HepG2 (cell line): ENCODE results near the gene DPYD. TPM values are rescaled to one million over a fixed set of nuclear protein-coding genes. Genes with fewer than 3 reads are reported as not detected.

Source experiments
- FOXP1 ChIP-seq, 2 experiments: fragments of 450-650 bp in 1 of 2; IDR thresholded peaks; 2 replicates each; pipeline ENCODE4 v1.6.1; 2017 to 2018; ENCODE audit warnings: antibody characterized with exemption in 1 of 2
- HCFC1 ChIP-seq: fragments of 150-350 bp; IDR thresholded peaks from 2 replicates; pipeline ENCODE4 v1.6.1; 2014; ENCODE audit warnings: low read depth, low read length
- HNF4G ChIP-seq, 2 experiments: sonication (generic) in 1 of 2; formaldehyde crosslinking in 1 of 2; IDR thresholded peaks; 2 replicates each; pipeline versions ENCODE4 v1.4.0 to v1.6.1; 2011 to 2020; ENCODE audit warnings: borderline replicate concordance in 2 of 2, low read depth in 2 of 2, mild to moderate bottlenecking in 2 of 2, low read length in 1 of 2, missing genetic modification reagents in 1 of 2, moderate library complexity in 1 of 2
- NCOR1 ChIP-seq: fragments of 200-600 bp; sonication (generic); IDR thresholded peaks from 2 replicates; pipeline ENCODE4 v1.7.0; 2017; ENCODE audit warnings: antibody characterized with exemption, low read length, borderline replicate concordance
- NONO ChIP-seq, 2 experiments: fragments of 450-650 bp in 1 of 2; sonication (generic) in 1 of 2; formaldehyde crosslinking in 1 of 2; IDR thresholded peaks in 1 of 2; conservative IDR thresholded peaks in 1 of 2; 2 replicates each; pipeline versions ENCODE4 v1.6.1 to v1.8.0; 2017 to 2022; ENCODE audit warnings: mild to moderate bottlenecking in 1 of 2, missing genetic modification reagents in 1 of 2, moderate library complexity in 1 of 2
- PAXIP1 ChIP-seq: sonication (generic); formaldehyde crosslinking; conservative IDR thresholded peaks from 2 replicates; pipeline ENCODE4 v1.4.0; 2020; ENCODE audit warnings: mild to moderate bottlenecking, missing genetic modification reagents, moderate library complexity
- SALL2 ChIP-seq: sonication (generic); formaldehyde crosslinking; IDR thresholded peaks from 2 replicates; pipeline ENCODE4 v1.8.1; 2023; ENCODE audit warnings: mild to moderate bottlenecking, missing genetic modification reagents, inconsistent platforms
- SOX6 ChIP-seq, 2 experiments: fragments of 450-650 bp in 1 of 2; sonication (generic) in 1 of 2; formaldehyde crosslinking in 1 of 2; IDR thresholded peaks; 2 replicates each; pipeline versions ENCODE4 v1.4.0 to v1.6.1; 2017 to 2020; ENCODE audit warnings: antibody characterized with exemption in 1 of 2, mild to moderate bottlenecking in 1 of 2, missing genetic modification reagents in 1 of 2
- SP140L ChIP-seq: sonication (generic); formaldehyde crosslinking; IDR thresholded peaks from 2 replicates; pipeline ENCODE4 v1.4.0; 2020; ENCODE audit warnings: missing genetic modification reagents, borderline replicate concordance
- TBP ChIP-seq: sonication (generic); formaldehyde crosslinking; IDR thresholded peaks from 2 replicates; pipeline ENCODE4 v1.5.0; 2020; ENCODE audit warnings: missing genetic modification reagents
- ZHX2 ChIP-seq, 2 experiments: sonication (generic) in 1 of 2; formaldehyde crosslinking in 1 of 2; IDR thresholded peaks; 2 replicates each; pipeline versions ENCODE4 v1.6.1 to v1.9.0; 2014 to 2022; ENCODE audit warnings: antibody characterized with exemption in 1 of 2, borderline replicate concordance in 1 of 2, inconsistent platforms in 1 of 2, low read depth in 1 of 2, missing genetic modification reagents in 1 of 2
- ZKSCAN1 ChIP-seq: fragments of 150-350 bp; IDR thresholded peaks from 2 replicates; pipeline ENCODE4 v1.6.1; 2014; ENCODE audit warnings: low read length
- ZNF354B ChIP-seq: sonication (generic); formaldehyde crosslinking; IDR thresholded peaks from 2 replicates; pipeline ENCODE4 v1.8.0; 2022; ENCODE audit warnings: mild to moderate bottlenecking, missing genetic modification reagents
- ZNF564 ChIP-seq: sonication (generic); formaldehyde crosslinking; IDR thresholded peaks from 2 replicates; pipeline ENCODE4 v1.8.1; 2023; ENCODE audit warnings: mild to moderate bottlenecking, missing genetic modification reagents
- polyA plus RNA-seq, 8 experiments: library from polyadenylated mRNA; depleted of rRNA in 3 of 8; stranded (reverse) in 7 of 8; unstranded in 1 of 8; fragments of >200 nt; fragmentation: Illumina TruSeq in 4 of 8; extraction: Trizol in 4 of 8; gene quantifications; 2 replicates each; pipeline versions ENCODE4 v1.2.1 to v1.2.3, GENCODE V29; 2011 to 2016; ENCODE audit warnings: low read depth in 4 of 8, missing spikeins in 1 of 8, mixed read lengths in 1 of 8; ENCODE audit not compliant: insufficient read depth in 1 of 8
- total RNA-seq, 5 experiments: library from RNA; depleted of rRNA; stranded (reverse); fragments of >200 nt; fragmentation: Illumina TruSeq; extraction: Trizol; gene quantifications; 2 replicates each; pipeline ENCODE4 v1.2.3, GENCODE V29; 2016; ENCODE audit warnings: low read depth in 1 of 5

The DPYD gene
- total and polyA plus RNA-seq, 2 of the 13 experiments (the other 11 are each of a cell fraction or from before 2014, with no cell fraction given): 1.3 to 3.4 TPM

GRCh38 chr1:97929874-97930851 is 9.3 kb upstream of the DPYD start (continued):
- no peak for TF ChIP-seq ZHX2 (IDR thresholded peaks at IDR 0.05; ENCODE audit: low read depth)
- no peak for TF ChIP-seq ZHX2 (CRISPR knock-in tag; IDR thresholded peaks at IDR 0.05; ENCODE audit: borderline replicate concordance)
- no peak for TF ChIP-seq SP140L (CRISPR knock-in tag)
- TF ChIP-seq PAXIP1 (CRISPR knock-in tag): peak; percentile 53
- TF ChIP-seq FOXP1 (IDR thresholded peaks at IDR 0.05): no peak
- 0 out of 2 replicates have a peak, but pooled peaks have one; percentile 29 for TF ChIP-seq FOXP1 (CRISPR knock-in tag; IDR thresholded peaks at IDR 0.05)
- no peak for TF ChIP-seq ZNF564
- no peak for TF ChIP-seq TBP (CRISPR knock-in tag)
- TF ChIP-seq SOX6 (IDR thresholded peaks at IDR 0.05): no peak
- TF ChIP-seq SOX6 (CRISPR knock-in tag; IDR thresholded peaks at IDR 0.05): peak; percentile 50
- TF ChIP-seq ZKSCAN1: no peak
- peak; percentile 30; the same call in 1 of the 2 replicates for TF ChIP-seq NCOR1
- no peak for TF ChIP-seq ZNF354B (CRISPR knock-in tag)
- no peak for TF ChIP-seq HCFC1
- TF ChIP-seq NONO (IDR thresholded peaks at IDR 0.05): no peak
- TF ChIP-seq NONO (CRISPR knock-in tag; conservative IDR thresholded peaks at IDR 0.05): no peak
- TF ChIP-seq HNF4G (IDR thresholded peaks at IDR 0.05; ENCODE audit: borderline replicate concordance, low read depth, low read length): 0 out of 2 replicates have a peak, but pooled peaks have one; percentile 18
- no peak for TF ChIP-seq HNF4G (CRISPR knock-in tag; IDR thresholded peaks at IDR 0.05; ENCODE audit: borderline replicate concordance, low read depth)
- TF ChIP-seq SALL2 (CRISPR knock-in tag): no peak
